Measurements from ENCODE around the gene PRICKLE4. TPM values are rescaled to one million over a fixed set of nuclear protein-coding genes. Genes with fewer than 3 reads are reported as not detected.
A peak's percentile ranks its signal among the peaks of the same experiment; 100 is the strongest.

PRICKLE4 gene
- total and polyA plus RNA-seq, 2 of the 13 experiments (the other 11 are each of a cell fraction or from before 2014, with no cell fraction given): 0.92 to 1.2 TPM

GRCh38 chr6:41768545-41769308, 11.9 kb upstream of the PRICKLE4 start (continued):
- TF ChIP-seq CEBPZ (IDR thresholded peaks at IDR 0.05; ENCODE audit: low read length) (no peak), GABPA (IDR thresholded peaks at IDR 0.05; ENCODE audit: low read depth, low read length) (no peak), GABPA (CRISPR knock-in tag; IDR thresholded peaks at IDR 0.05; ENCODE audit: low read depth) (no peak), HMG20B (CRISPR knock-in tag; conservative IDR thresholded peaks at IDR 0.05) (no peak), TERF1 (CRISPR knock-in tag; IDR thresholded peaks at IDR 0.05) (no peak), ZNF761 (CRISPR knock-in tag; conservative IDR thresholded peaks at IDR 0.05) (no peak), ZNF331 (CRISPR knock-in tag; IDR thresholded peaks at IDR 0.05) (peak; percentile 49), NFYB (CRISPR knock-in tag; IDR thresholded peaks at IDR 0.05) (no peak), HNRNPK (IDR thresholded peaks at IDR 0.05; ENCODE audit: low read depth, low read length, poor library complexity, severe bottlenecking) (no peak), ZNF564 (CRISPR knock-in tag; IDR thresholded peaks at IDR 0.05) (no peak), ZNF619 (CRISPR knock-in tag; IDR thresholded peaks at IDR 0.05) (no peak), IKZF1 (IDR thresholded peaks at IDR 0.05) (no peak), ZBTB38 (CRISPR knock-in tag; IDR thresholded peaks at IDR 0.05) (peak; percentile 87), TRIM24 (CRISPR knock-in tag; IDR thresholded peaks at IDR 0.05) (no peak), ZFP36 (IDR thresholded peaks at IDR 0.05; ENCODE audit: borderline replicate concordance, low read depth, low read length, partially characterized antibody) (no peak), ZNF720 (CRISPR knock-in tag; IDR thresholded peaks at IDR 0.05) (no peak), EHMT2 (IDR thresholded peaks at IDR 0.05; ENCODE audit: borderline replicate concordance, low read depth, low read length) (no peak), TOPORS (CRISPR knock-in tag; IDR thresholded peaks at IDR 0.05) (no peak), PHF5A (CRISPR knock-in tag; IDR thresholded peaks at IDR 0.05; ENCODE audit: low read depth, unreplicated experiment) (no peak), ZMYM3 (CRISPR knock-in tag; IDR thresholded peaks at IDR 0.05) (peak; percentile 47; the same call in 1 of the 2 replicates), NCOA2 (CRISPR knock-in tag; IDR thresholded peaks at IDR 0.05) (no peak; the same call in 1 of the 2 replicates), MIER2 (CRISPR knock-in tag; IDR thresholded peaks at IDR 0.05) (no peak), WIZ (CRISPR knock-in tag; IDR thresholded peaks at IDR 0.05) (no peak), ZNF275 (CRISPR knock-in tag; IDR thresholded peaks at IDR 0.05; ENCODE audit: borderline replicate concordance) (peak; percentile 76; the same call in 1 of the 2 replicates), MED13 (CRISPR knock-in tag; IDR thresholded peaks at IDR 0.05) (peak; percentile 46; the same call in 1 of the 2 replicates), ZFP62 (CRISPR knock-in tag; IDR thresholded peaks at IDR 0.05) (no peak), POLR2AphosphoS2 (IDR thresholded peaks at IDR 0.05; ENCODE audit: low read depth, low read length) (no peak)

All from HepG2 (cell line).